OCI-LY3 (cell line): ENCODE results near the gene PITPNM3.

Experiments used
- CTCF ChIP-seq: fragments of 200-600, 300-600 bp; sonication (generic); IDR thresholded peaks from 2 replicates; pipeline ENCODE4 v1.5.1; 2014; ENCODE audit warnings: antibody characterized with exemption, low read length, low read depth
- EZH2phosphoT487 ChIP-seq: fragments of 200-600 bp; shearing (Covaris generic); IDR thresholded peaks from 2 replicates; pipeline ENCODE4 v1.6.1; 2018; ENCODE audit warnings: antibody characterized with exemption, mixed run types, low read depth

- TF ChIP-seq CTCF = no peak
- no peak for TF ChIP-seq EZH2phosphoT487
These were observed 31.8 kb downstream of the PITPNM3 start for GRCh38 chr17:6524520-6524919.
